Measurements from ENCODE around the gene CAB39. TPM values are rescaled to one million over a fixed set of nuclear protein-coding genes. Genes with fewer than 3 reads are reported as not detected.

Gene CAB39
- total RNA-seq, 1 donor from 2014 or later, result 62.9 TPM

DNA sequence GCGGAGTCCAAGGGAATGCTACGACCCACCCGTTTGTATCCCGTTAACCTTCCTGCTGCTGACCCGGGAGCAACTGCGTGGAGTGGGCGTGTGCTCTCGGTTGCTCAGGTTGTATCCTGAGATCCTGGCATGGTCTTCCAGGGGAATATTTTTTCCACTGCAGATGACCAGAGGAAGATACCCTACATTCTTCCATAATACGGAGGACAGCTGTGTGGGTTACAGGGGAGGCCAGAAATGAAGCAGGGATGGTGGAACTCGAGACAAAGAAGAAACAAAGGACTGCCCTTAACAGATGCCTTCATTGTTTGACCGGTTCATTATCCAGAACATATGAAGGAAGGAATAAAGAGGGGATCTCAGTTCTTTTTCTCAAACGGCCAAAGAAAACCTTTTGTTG is 39.8 kb upstream of the CAB39 start:
- no peak for DNase-seq (ENCODE audit: low spot score in 2 of 2)
- Histone ChIP-seq H3K36me3 (no peaks in the 10 kb centered on the region), H3K27ac (no peak overlapping the region), H3K27me3 (no peaks in the 10 kb centered on the region), H3K4me1 (no peaks in the 10 kb centered on the region), H3K4me3 (no peak overlapping the region), H3K9me3 (no peaks in the 10 kb centered on the region)
- intact Hi-C loops (cut with DNase I), result no loop called here
- TF ChIP-seq, protein P1, sequence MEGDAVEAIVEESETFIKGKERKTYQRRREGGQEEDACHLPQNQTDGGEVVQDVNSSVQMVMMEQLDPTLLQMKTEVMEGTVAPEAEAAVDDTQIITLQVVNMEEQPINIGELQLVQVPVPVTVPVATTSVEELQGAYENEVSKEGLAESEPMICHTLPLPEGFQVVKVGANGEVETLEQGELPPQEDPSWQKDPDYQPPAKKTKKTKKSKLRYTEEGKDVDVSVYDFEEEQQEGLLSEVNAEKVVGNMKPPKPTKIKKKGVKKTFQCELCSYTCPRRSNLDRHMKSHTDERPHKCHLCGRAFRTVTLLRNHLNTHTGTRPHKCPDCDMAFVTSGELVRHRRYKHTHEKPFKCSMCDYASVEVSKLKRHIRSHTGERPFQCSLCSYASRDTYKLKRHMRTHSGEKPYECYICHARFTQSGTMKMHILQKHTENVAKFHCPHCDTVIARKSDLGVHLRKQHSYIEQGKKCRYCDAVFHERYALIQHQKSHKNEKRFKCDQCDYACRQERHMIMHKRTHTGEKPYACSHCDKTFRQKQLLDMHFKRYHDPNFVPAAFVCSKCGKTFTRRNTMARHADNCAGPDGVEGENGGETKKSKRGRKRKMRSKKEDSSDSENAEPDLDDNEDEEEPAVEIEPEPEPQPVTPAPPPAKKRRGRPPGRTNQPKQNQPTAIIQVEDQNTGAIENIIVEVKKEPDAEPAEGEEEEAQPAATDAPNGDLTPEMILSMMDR (IDR thresholded peaks at IDR 0.05), result no peak

DNA sequence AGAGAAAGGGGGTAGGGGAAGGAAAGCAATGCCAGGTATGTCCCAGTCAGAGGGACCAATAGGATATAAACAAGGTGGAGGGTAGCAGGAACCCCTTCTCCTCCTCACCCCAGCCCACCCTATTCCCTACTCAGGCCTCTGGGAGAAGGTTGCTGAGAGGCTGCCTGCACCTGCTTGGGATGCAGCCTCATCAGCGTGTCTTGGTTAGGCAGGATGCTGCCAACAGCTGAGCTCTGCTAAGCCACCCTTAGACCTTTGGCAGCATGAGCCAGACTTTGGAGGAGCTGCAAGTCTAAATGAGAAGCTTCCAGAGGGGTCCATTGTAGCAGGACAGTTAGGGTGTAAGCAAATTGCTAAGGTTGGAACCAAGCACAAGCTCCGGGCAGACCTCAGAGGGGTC is 38.2 kb upstream of the CAB39 start:
- Histone ChIP-seq H3K9me3 (no peaks in the 10 kb centered on the region), H3K27me3 (no peaks in the 10 kb centered on the region), H3K4me3 (no peak overlapping the region), H3K36me3 (no peaks in the 10 kb centered on the region), H3K27ac (no peak overlapping the region), H3K4me1 (no peaks in the 10 kb centered on the region)
- TF ChIP-seq, protein P1 (IDR thresholded peaks at IDR 0.05), result no peak
- DNase-seq (ENCODE audit: low spot score in 2 of 2), result no peak
- intact Hi-C loops (cut with DNase I), result no loop called here

DNA sequence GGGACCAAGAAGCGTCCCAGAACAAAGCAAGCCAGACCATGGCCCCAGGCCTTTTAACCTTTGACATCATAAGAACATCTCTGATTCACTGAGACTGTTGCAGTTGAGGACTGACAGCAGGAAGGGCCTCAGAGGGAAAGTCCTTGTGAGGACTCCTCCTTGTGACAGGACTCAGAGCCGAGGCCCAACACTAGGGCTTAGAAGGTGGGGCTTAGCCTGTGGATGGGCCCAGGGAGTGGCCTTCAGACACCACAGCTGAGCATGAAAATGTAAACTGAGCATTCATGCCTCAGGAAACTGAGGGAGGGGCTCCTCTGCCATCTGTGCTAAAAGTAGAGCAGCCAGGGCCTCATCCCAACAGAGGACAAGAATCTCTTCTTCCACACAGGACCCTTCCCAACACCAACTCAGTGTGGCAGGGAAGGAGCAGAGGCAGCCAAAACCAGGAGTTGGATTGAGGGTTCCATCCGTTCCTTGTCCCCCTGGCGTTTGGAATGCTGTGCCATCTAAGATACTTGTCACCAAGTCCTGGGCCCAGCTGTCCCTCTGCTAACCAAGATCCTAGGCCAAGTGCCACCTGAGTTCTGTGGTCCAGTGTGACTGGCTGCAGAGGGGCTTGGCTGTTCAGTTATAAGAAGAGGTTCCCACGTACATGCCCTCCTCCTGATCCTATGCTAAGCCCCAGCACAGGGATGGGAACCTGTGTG is 37.5 kb upstream of the CAB39 start:
- H3K4me3 ChIP-seq, result no peak overlapping the region
- no peaks in the 10 kb centered on the region for H3K27me3 ChIP-seq
- no peaks in the 10 kb centered on the region for H3K36me3 ChIP-seq
- H3K4me1 ChIP-seq, result no peaks in the 10 kb centered on the region
- no peaks in the 10 kb centered on the region for H3K9me3 ChIP-seq
- H3K27ac ChIP-seq, result no peak overlapping the region
- intact Hi-C loops (cut with DNase I), result no loop called here
- TF ChIP-seq, protein P1 (IDR thresholded peaks at IDR 0.05), result no peak
- DNase-seq (ENCODE audit: low spot score in 2 of 2), result no peak

DNA sequence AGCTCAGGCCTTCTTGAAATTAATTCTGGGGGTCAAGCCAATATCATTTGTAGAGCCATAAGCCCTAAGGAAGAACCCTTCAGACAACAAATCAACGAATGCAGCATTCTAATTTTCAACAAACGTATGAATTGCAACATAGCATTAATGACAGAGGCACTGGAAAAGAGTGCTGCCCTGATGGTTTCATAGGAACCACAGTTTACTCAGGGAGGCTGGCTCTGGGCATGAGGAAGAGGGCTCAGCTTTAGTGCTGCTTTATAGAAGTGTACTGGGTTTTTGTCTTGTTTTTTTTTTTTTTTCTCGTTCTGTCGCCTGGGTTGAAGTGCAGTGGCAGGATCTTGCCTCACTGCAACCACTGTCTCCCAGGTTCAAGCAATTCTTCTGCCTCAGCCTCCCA is 36.1 kb upstream of the CAB39 start:
- TF ChIP-seq, protein P1 (IDR thresholded peaks at IDR 0.05), result no peak

DNA sequence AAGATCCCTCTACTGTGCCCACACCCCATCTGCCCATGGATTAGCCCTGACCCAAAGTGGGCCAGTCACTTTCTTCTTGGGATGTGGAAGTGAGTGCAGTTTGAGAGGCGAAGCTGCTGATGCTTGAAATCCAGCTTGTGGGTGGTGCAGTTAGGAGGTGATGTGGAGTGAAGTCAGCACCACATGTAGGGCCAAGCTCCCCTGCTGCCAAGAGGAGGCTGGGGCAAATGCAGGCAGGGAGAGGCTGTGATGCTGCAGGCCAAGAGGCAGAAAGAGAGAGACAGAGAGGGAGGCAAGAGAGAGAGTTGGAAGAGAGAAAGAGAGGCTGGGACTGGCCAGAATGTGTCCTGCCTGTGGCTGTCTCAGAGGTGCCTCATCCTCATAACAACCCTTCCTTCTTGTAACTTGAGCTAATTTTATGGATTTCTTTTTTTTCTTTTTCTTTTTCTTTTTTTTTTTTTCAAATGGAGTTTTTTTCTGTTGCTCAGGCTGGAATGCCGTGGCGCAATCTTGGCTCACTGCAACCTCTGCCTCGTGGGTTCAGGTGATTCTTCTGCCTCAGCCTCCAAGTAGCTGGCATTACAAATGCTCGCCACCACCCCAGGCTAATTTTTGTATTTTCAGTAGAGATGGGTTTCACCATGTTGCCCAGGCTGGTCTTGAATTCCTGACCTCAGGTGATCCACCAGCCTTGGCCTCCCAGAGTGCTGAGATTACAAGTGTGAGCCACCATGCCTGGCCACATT is 35.3 kb upstream of the CAB39 start:
- no peak overlapping the region for H3K4me3 ChIP-seq
- no peak overlapping the region for H3K27ac ChIP-seq
- no peaks in the 10 kb centered on the region for H3K36me3 ChIP-seq
- no peaks in the 10 kb centered on the region for H3K4me1 ChIP-seq
- no peak for DNase-seq (ENCODE audit: low spot score in 2 of 2)
- intact Hi-C loops (cut with DNase I), result no loop called here
- TF ChIP-seq, protein P1 (IDR thresholded peaks at IDR 0.05), result no peak
- no peaks in the 10 kb centered on the region for H3K27me3 ChIP-seq
- H3K9me3 ChIP-seq, result no peaks in the 10 kb centered on the region

More for the DNA sequence above, 36.1 kb upstream of the CAB39 start:
- intact Hi-C loops (cut with DNase I), result no loop called here
- Histone ChIP-seq H3K36me3 (no peaks in the 10 kb centered on the region), H3K27ac (no peak overlapping the region), H3K27me3 (no peaks in the 10 kb centered on the region), H3K4me3 (no peak overlapping the region), H3K4me1 (no peaks in the 10 kb centered on the region), H3K9me3 (no peaks in the 10 kb centered on the region)
- DNase-seq (ENCODE audit: low spot score in 2 of 2), result no peak

Measured in ascending aorta (tissue), 2 donors.